Motor neuron (in vitro differentiated cells): ENCODE results near the gene DDX55. TPM values are rescaled to one million over a fixed set of nuclear protein-coding genes. Genes with fewer than 3 reads are reported as not detected.

Source experiments
- ATAC-seq, 8 experiments: fragments of 200-7000 bp; cut with Tn5 transposase; replicated peaks in 6 of 8; 2 replicates each; pipeline ENCODE4 v1.8.0; 2021; ENCODE audit warnings: mild to moderate bottlenecking in 8 of 8, moderate library complexity in 8 of 8
- H3K27ac ChIP-seq, 2 donors: fragments of 250-450 bp; sonication (Bioruptor Pico); 2 replicates each; pipeline ENCODE4 v1.9.0; 2021; ENCODE audit warnings: antibody characterized with exemption in 2 of 2, mild to moderate bottlenecking in 2 of 2, moderate library complexity in 1 of 2
- H3K4me1 ChIP-seq, 2 donors: fragments of 250-450 bp; sonication (Bioruptor Pico); replicated peaks in 1 of 2; 2 replicates each; pipeline ENCODE4 v1.6.1; 2021; ENCODE audit warnings: antibody characterized with exemption in 2 of 2, mild to moderate bottlenecking in 2 of 2, moderate library complexity in 1 of 2
- H3K4me3 ChIP-seq, 5 donors: fragments of 250-450 bp; sonication (Bioruptor Pico); 2 replicates each; pipeline ENCODE4 v1.9.0; 2021; ENCODE audit warnings: antibody characterized with exemption in 5 of 5, mild to moderate bottlenecking in 5 of 5, moderate library complexity in 4 of 5
- WGBS, 10 experiments: fragments of 450-650 bp; shearing (Covaris generic); methylation state at CpG; one replicate each; pipeline ENCODE4 v1.0.0; 2022; 5-methylcytosine and 5-hydroxymethylcytosine counted together
- in situ Hi-C, 9 experiments: fragments of 400-800 bp; cut with MboI; loops; one replicate each; pipeline ENCODE4 v1.15.0; 2021; ENCODE audit warnings: low sequenced_read_pairs in 9 of 9, low pct_unique_long_range_greater_than_20kb in 2 of 9; ENCODE audit not compliant: unreplicated experiment in 9 of 9
- total RNA-seq, 8 experiments: library from RNA; unstranded; fragments of 300-600 nt; gene quantifications; 2 replicates each; pipeline versions ENCODE4 v1.2.3 to v1.2.4, GENCODE V29; 2022

The DDX55 gene
- total RNA-seq, 8 experiments from 2014 or later, result 16.1 to 41.4 (median 24.0) TPM

GRCh38 chr12:123657211-123657610, 55.3 kb downstream of the DDX55 start:
- WGBS, 10 experiments, result 80 to 100% (median 89%) methylated on average over 1 to 3 of the region's 9 CpGs; no CpG with 5 or more reads in 5 of the 10 experiments
- no peak for ATAC-seq
- in situ Hi-C loops, result no loop called here
- H3K27ac ChIP-seq, result no peak overlapping the region
- no peaks in the 10 kb centered on the region for H3K4me1 ChIP-seq
- no peak overlapping the region for H3K4me3 ChIP-seq

- in situ Hi-C loops, result no loop called here
- no peak overlapping the region for H3K4me3 ChIP-seq
- no peaks in the 10 kb centered on the region for H3K4me1 ChIP-seq
- peak in 2 of 8 experiments; percentile 93 to 96 for ATAC-seq
- 19 to 100% (median 84%) methylated on average over 2 to 5 of the region's 5 CpGs for WGBS, 10 experiments
- no peak overlapping the region for H3K27ac ChIP-seq
These were observed 58.3 kb downstream of the DDX55 start for GRCh38 chr12:123659996-123660727.

- 53 to 90% (median 82%) methylated on average over 2 to 8 of the region's 8 CpGs; no CpG with 5 or more reads in 1 of the 10 experiments for WGBS, 10 experiments
- no peak overlapping the region for H3K4me3 ChIP-seq
- no peak for ATAC-seq
- in situ Hi-C loops, result no loop called here
- peaks cover 6 to 9% of the 10 kb centered on the region in 2 donors for H3K4me1 ChIP-seq
- H3K27ac ChIP-seq, result no peak overlapping the region
These were observed 65.9 kb downstream of the DDX55 start for GRCh38 chr12:123667771-123668170.

Other genes starting within 250 kb of the DDX55 start
- 10 to 100 TPM; 24.8 to 45.4 (median 31.3) TPM for gene SBNO1, start 237.3 kb upstream of the DDX55 start, total RNA-seq
- 10 to 100 TPM; 25.2 to 64.6 (median 39.2) TPM for gene KMT5A, start 218.0 kb upstream of the DDX55 start, total RNA-seq
- gene RILPL2, start 165.4 kb upstream of the DDX55 start, total RNA-seq, result 1 to 10 TPM in 4 of 8 experiments, under 1 TPM in 4; 0.37 to 5.9 (median 1.9) TPM
- gene SNRNP35, start 144.0 kb upstream of the DDX55 start, total RNA-seq, result 10 to 100 TPM; 15.7 to 38.5 (median 23.7) TPM
- gene RILPL1, start 68.4 kb upstream of the DDX55 start, total RNA-seq, result 10 to 100 TPM in 7 of 8 experiments, 1 to 10 TPM in 1; 7.4 to 23.2 (median 13.0) TPM
- 100 to 1,000 TPM in 7 of 8 experiments, 10 to 100 TPM in 1; 85.4 to 168 (median 129) TPM for gene TMED2, start 17.5 kb upstream of the DDX55 start, total RNA-seq
- gene EIF2B1, start 31.6 kb downstream of the DDX55 start, total RNA-seq, result 10 to 100 TPM; 27.9 to 52.2 (median 40.9) TPM
- gene GTF2H3, start 31.7 kb downstream of the DDX55 start, total RNA-seq, result 10 to 100 TPM; 18.8 to 56.6 (median 28.2) TPM
- gene TCTN2, start 69.0 kb downstream of the DDX55 start, total RNA-seq, result 10 to 100 TPM in 3 of 8 experiments, 1 to 10 TPM in 5; 2.4 to 33.3 (median 9.6) TPM
- gene ATP6V0A2, start 110.3 kb downstream of the DDX55 start, total RNA-seq, result 10 to 100 TPM; 11.3 to 34.5 (median 19.3) TPM
- gene DNAH10, start 160.2 kb downstream of the DDX55 start, total RNA-seq, result 100 to 1,000 TPM in 1 of 8 experiments, 10 to 100 TPM in 2, 1 to 10 TPM in 4, under 1 TPM in 1; 0.67 to 153 (median 2.2) TPM